HG02623 (cell line): ENCODE data around the gene RIMBP3B.
"Not testable (repeated sequence)": the region's sequence is repeated elsewhere in the genome, so short reads cannot be mapped to it uniquely, and the experiment has no call there.

Experiments
- ATAC-seq: cut with Tn5 transposase; IDR thresholded peaks from one replicate; pipeline ENCODE4 v1.9.1; 2021; ENCODE audit warnings: moderate library complexity; ENCODE audit not compliant: unreplicated experiment

The RIMBP3B gene

GRCh38 chr22:21383701-21384467, at the start of gene RIMBP3B:
RIMBP3B (plus strand) TSS chr22:21383751; CDS start chr22:21383859, 108 bp downstream.
- not testable (repeated sequence) for ATAC-seq

GRCh38 chr22:21357527-21357926, 26.0 kb upstream of the RIMBP3B start:
- ATAC-seq: not testable (repeated sequence)

GRCh38 chr22:21360525-21360924, 23.0 kb upstream of the RIMBP3B start:
- not testable (repeated sequence) for ATAC-seq

- not testable (repeated sequence) for ATAC-seq
These were observed 21.1 kb upstream of the RIMBP3B start for GRCh38 chr22:21362473-21362872.

GRCh38 chr22:21363061-21363460, 20.5 kb upstream of the RIMBP3B start:
- not testable (repeated sequence) for ATAC-seq

GRCh38 chr22:21363803-21364202, 19.7 kb upstream of the RIMBP3B start:
- not testable (repeated sequence) for ATAC-seq

- not testable (repeated sequence) for ATAC-seq
These were observed 19.2 kb upstream of the RIMBP3B start for GRCh38 chr22:21364362-21364761.

GRCh38 chr22:21365337-21365736, 18.2 kb upstream of the RIMBP3B start:
- not testable (repeated sequence) for ATAC-seq

- not testable (repeated sequence) for ATAC-seq
These were observed 14.8 kb upstream of the RIMBP3B start for GRCh38 chr22:21368603-21369310.

GRCh38 chr22:21375880-21376279, 7.7 kb upstream of the RIMBP3B start:
- ATAC-seq: not testable (repeated sequence)

GRCh38 chr22:21384468-21385357, 1.2 kb downstream of the RIMBP3B start:
- not testable (repeated sequence) for ATAC-seq

GRCh38 chr22:21389480-21389879, 5.9 kb downstream of the RIMBP3B start:
- not testable (repeated sequence) for ATAC-seq

- ATAC-seq: not testable (repeated sequence)
These were observed 6.5 kb downstream of the RIMBP3B start for GRCh38 chr22:21390013-21390412.

GRCh38 chr22:21394613-21395012, 11.1 kb downstream of the RIMBP3B start:
- ATAC-seq: not testable (repeated sequence)

GRCh38 chr22:21401197-21401969, 17.8 kb downstream of the RIMBP3B start:
- ATAC-seq: not testable (repeated sequence)

- not testable (repeated sequence) for ATAC-seq
These were observed 19.3 kb downstream of the RIMBP3B start for GRCh38 chr22:21402763-21403314.

- not testable (repeated sequence) for ATAC-seq
These were observed 23.6 kb downstream of the RIMBP3B start for GRCh38 chr22:21407139-21407538.

- not testable (repeated sequence) for ATAC-seq
These were observed 24.2 kb downstream of the RIMBP3B start for GRCh38 chr22:21407792-21408191.

GRCh38 chr22:21416375-21416774, 32.8 kb downstream of the RIMBP3B start:
- ATAC-seq: not testable (repeated sequence)
